DOHH2 (cell line): ENCODE results near the gene ADAMTS1.

Experiments
- CTCF ChIP-seq: fragments of 200-600 bp; sonication (generic); IDR thresholded peaks from one replicate; pipeline ENCODE4 v1.5.1; 2014; ENCODE audit warnings: antibody characterized with exemption, mild to moderate bottlenecking, low read depth, low read length; ENCODE audit not compliant: poor library complexity, severe bottlenecking
- EZH2phosphoT487 ChIP-seq: fragments of 200-600 bp; sonication (generic); IDR thresholded peaks from 2 replicates; pipeline ENCODE4 v1.6.1; 2017; ENCODE audit warnings: borderline replicate concordance, mild to moderate bottlenecking, antibody characterized with exemption, low read length, moderate library complexity, mixed read lengths

DNA sequence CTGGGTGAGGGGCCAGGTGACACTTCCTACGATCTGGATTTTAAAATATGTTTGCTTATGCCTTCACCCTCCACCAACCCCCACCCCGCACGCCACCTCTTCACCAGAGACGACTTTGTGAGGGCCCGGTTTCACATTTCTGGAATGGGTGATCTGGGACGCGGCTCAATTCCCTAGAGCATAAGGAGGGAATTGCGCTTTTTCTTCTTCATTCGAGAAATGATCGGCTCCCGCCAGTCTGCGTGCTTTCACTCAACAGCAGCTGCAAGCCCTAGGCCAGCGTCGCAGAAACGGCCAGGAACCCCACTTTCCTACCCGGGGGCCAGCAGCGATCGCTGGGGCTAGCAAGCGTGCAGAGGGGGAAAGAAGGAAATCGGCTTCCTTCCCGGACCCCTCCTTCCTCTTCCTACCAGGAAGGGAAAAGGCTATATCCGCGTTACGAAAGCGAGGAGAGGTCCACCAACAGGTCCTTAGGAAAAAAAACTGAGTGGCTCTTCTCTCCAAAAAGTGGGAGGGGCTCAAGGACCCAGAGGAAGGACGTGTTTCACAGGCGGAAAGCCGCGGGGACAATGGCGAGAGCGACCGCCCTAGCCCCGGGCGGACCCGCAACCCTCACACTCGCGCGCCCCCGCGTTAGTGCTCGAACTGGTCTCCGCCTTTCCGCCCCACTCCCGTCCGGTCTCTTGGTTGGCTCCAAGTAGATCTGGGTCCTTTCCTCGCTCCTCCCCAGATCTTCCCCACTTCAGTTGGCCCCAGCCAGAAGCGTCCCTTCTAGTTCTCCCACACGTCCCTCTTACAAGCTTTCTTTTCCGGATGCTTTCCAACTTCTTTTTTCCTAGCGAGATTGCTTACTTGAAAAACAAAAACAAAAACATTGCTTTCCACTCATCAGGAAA lies 1.1 kb upstream of the ADAMTS1 start:
- TF ChIP-seq CTCF (no peak), EZH2phosphoT487 (no peak)
